Keratinocyte (primary cell): ENCODE measurements around the gene SYK. TPM values are rescaled to one million over a fixed set of nuclear protein-coding genes. Genes with fewer than 3 reads are reported as not detected.

Source experiments
- DNase-seq: peaks from one replicate; pipeline ENCODE4 v3.0.0-alpha.2; 2011; ENCODE audit warnings: low read depth, missing footprints, low spot score
- FAIRE-seq: peaks from 2 replicates; lab custom pipeline; 2011; peaks lifted over from hg19 to GRCh38; lab: Jason Lieb, UNC
- H2AFZ ChIP-seq: 2 replicates; pipeline ENCODE4 v1.6.0; 2012; ENCODE audit warnings: low read length, control low read depth, inconsistent platforms; ENCODE audit not compliant: control insufficient read depth
- H3K27ac ChIP-seq: 2 replicates; pipeline ENCODE4 v1.5.1; 2011; ENCODE audit warnings: low read length; ENCODE audit not compliant: control insufficient read depth, insufficient read depth
- H3K27me3 ChIP-seq: 3 replicates; pipeline ENCODE4 v1.6.0; 2011; ENCODE audit warnings: low read length; ENCODE audit not compliant: control insufficient read depth, insufficient read depth; ENCODE audit errors: extremely low read depth
- H3K36me3 ChIP-seq, 2 experiments: 2 replicates in 1 of 2; 3 replicates in 1 of 2; pipeline ENCODE4 v1.5.1; 2011; ENCODE audit warnings: low read length in 2 of 2, mild to moderate bottlenecking in 1 of 2; ENCODE audit not compliant: control insufficient read depth in 2 of 2, insufficient read depth in 2 of 2; ENCODE audit errors: extremely low read depth in 1 of 2
- H3K4me1 ChIP-seq: 3 replicates; pipeline ENCODE4 v1.5.1; 2011; ENCODE audit warnings: low read length; ENCODE audit not compliant: control insufficient read depth, insufficient read depth; ENCODE audit errors: extremely low read depth
- H3K4me2 ChIP-seq: 3 replicates; pipeline ENCODE4 v1.6.0; 2011; ENCODE audit warnings: low read depth, low read length; ENCODE audit not compliant: control insufficient read depth, insufficient read depth; ENCODE audit errors: extremely low read depth
- H3K4me3 ChIP-seq, 3 experiments: fragments of 200-600 bp in 1 of 3; sonication (generic) in 1 of 3; 2 replicates in 2 of 3; 3 replicates in 1 of 3; pipeline ENCODE4 v1.5.1; 2011 to 2016; ENCODE audit warnings: low read length in 3 of 3, mild to moderate bottlenecking in 3 of 3, control low read depth in 2 of 3, inconsistent platforms in 1 of 3, low read depth in 1 of 3, mixed read lengths in 1 of 3, mixed run types in 1 of 3, moderate library complexity in 1 of 3; ENCODE audit not compliant: control insufficient read depth in 2 of 3, insufficient read depth in 2 of 3; ENCODE audit errors: extremely low read depth in 1 of 3
- H3K79me2 ChIP-seq: 2 replicates; pipeline ENCODE4 v1.6.0; 2012; ENCODE audit warnings: low read length; ENCODE audit not compliant: control insufficient read depth, insufficient read depth
- H3K9ac ChIP-seq: 3 replicates; pipeline ENCODE4 v1.6.0; 2011; ENCODE audit warnings: low read length; ENCODE audit not compliant: control insufficient read depth, insufficient read depth; ENCODE audit errors: extremely low read depth
- H3K9me1 ChIP-seq: 3 replicates; pipeline ENCODE4 v1.6.0; 2011; ENCODE audit warnings: low read length; ENCODE audit not compliant: control insufficient read depth, insufficient read depth; ENCODE audit errors: extremely low read depth
- H3K9me3 ChIP-seq: 2 replicates; pipeline ENCODE4 v1.5.1; 2012; ENCODE audit warnings: low read depth, low read length; ENCODE audit not compliant: control insufficient read depth
- H4K20me1 ChIP-seq: 3 replicates; pipeline ENCODE4 v1.6.0; 2011; ENCODE audit warnings: low read length; ENCODE audit not compliant: control insufficient read depth, insufficient read depth; ENCODE audit errors: extremely low read depth
- EZH2 ChIP-seq: IDR thresholded peaks from one replicate; pipeline ENCODE4 v1.6.1; 2012; ENCODE audit warnings: inconsistent platforms, mild to moderate bottlenecking, low read length, moderate library complexity
- dilution Hi-C: fragments of 300-500 bp; cut with MboI; formaldehyde crosslinking; loops from one replicate; pipeline ENCODE4 v1.7.0; 2020; ENCODE audit warnings: low sequenced_read_pairs; ENCODE audit not compliant: extremely low pct_ligation_motif_present
- polyA plus RNA-seq, 5 experiments: library from polyadenylated mRNA; depleted of rRNA in 3 of 5; stranded (reverse) in 3 of 5; stranded (forward) in 1 of 5; unstranded in 1 of 5; fragments of >200 nt; gene quantifications; 1 replicate in 1 of 5; 2 replicates in 3 of 5; 3 replicates in 1 of 5; pipeline versions ENCODE4 v1.2.1 to v1.2.3, GENCODE V29; 2011 to 2012; ENCODE audit warnings: missing spikeins in 2 of 5, low read depth in 1 of 5, low replicate concordance in 1 of 5
- TF ChIP-seq, protein P1 (sequence below), 3 experiments: IDR thresholded peaks in 1 of 3; conservative IDR thresholded peaks in 1 of 3; optimal IDR thresholded peaks in 1 of 3; 2 replicates in 2 of 3; 3 replicates in 1 of 3; pipeline versions ENCODE3 to v1.5.1; 2011; ENCODE audit warnings: low read length in 3 of 3, mild to moderate bottlenecking in 3 of 3, moderate library complexity in 2 of 3, control low read depth in 1 of 3, inconsistent platforms in 1 of 3; ENCODE audit not compliant: insufficient read depth in 2 of 3; ENCODE audit errors: extremely low read depth in 1 of 3

The SYK gene
- polyA plus RNA-seq, 1 donor (not counting 4 experiments of a cell fraction or from before 2014, with no cell fraction given), result 2.0 TPM

- H3K4me1 ChIP-seq, result no peaks in the 10 kb centered on the region
- no peak overlapping the region for H3K9ac ChIP-seq
- H2AFZ ChIP-seq, result no peak overlapping the region
- no peaks in the 10 kb centered on the region for H3K27me3 ChIP-seq
- no peaks in the 10 kb centered on the region for H3K9me1 ChIP-seq
- no peaks in the 10 kb centered on the region for H3K79me2 ChIP-seq
- no peaks in the 10 kb centered on the region for H3K36me3 ChIP-seq
- DNase-seq (no peak), FAIRE-seq (no peak)
- TF ChIP-seq, protein P1, sequence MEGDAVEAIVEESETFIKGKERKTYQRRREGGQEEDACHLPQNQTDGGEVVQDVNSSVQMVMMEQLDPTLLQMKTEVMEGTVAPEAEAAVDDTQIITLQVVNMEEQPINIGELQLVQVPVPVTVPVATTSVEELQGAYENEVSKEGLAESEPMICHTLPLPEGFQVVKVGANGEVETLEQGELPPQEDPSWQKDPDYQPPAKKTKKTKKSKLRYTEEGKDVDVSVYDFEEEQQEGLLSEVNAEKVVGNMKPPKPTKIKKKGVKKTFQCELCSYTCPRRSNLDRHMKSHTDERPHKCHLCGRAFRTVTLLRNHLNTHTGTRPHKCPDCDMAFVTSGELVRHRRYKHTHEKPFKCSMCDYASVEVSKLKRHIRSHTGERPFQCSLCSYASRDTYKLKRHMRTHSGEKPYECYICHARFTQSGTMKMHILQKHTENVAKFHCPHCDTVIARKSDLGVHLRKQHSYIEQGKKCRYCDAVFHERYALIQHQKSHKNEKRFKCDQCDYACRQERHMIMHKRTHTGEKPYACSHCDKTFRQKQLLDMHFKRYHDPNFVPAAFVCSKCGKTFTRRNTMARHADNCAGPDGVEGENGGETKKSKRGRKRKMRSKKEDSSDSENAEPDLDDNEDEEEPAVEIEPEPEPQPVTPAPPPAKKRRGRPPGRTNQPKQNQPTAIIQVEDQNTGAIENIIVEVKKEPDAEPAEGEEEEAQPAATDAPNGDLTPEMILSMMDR (optimal IDR thresholded peaks at IDR 0.05 in 1 of 3, IDR thresholded peaks at IDR 0.05 in 1 of 3, conservative IDR thresholded peaks at IDR 0.05 in 1 of 3; ENCODE audit: extremely low read depth in 1 of 3, insufficient read depth in 2 of 3, low read length in 3 of 3), result no peak
- no peak for TF ChIP-seq EZH2
- no peaks in the 10 kb centered on the region for H4K20me1 ChIP-seq
- dilution Hi-C loops, result no loop called here
- peaks cover 2% of the 10 kb centered on the region for H3K9me3 ChIP-seq
- H3K27ac ChIP-seq, result no peak overlapping the region
- H3K4me2 ChIP-seq, result no peak overlapping the region
- no peak overlapping the region for H3K4me3 ChIP-seq
These were observed 31.4 kb upstream of the SYK start for GRCh38 chr9:90770182-90770738.

DNA sequence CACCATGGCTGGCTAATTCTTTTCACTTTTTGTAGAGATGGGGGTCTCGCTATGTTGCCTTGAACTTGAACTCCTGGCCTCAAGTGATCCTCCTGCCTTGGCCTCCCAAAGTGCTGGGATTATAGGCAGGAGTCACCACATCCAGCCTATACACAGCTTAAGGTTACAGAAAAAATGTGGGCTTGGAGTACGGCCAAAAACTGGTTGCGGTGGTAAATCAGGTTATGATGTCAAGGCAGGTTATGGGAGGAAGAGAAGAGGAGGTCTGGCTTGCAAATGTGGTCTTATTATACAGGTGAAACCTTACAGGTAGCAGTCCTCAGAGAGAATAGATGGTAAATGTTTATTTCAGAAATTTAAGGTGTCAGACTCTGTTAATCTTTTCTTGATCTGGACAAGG lies 30.7 kb upstream of the SYK start:
- H3K9me3 ChIP-seq, result peaks cover 2% of the 10 kb centered on the region
- H3K4me2 ChIP-seq, result no peak overlapping the region
- H2AFZ ChIP-seq, result no peak overlapping the region
- no peak overlapping the region for H3K27ac ChIP-seq
- H3K9ac ChIP-seq, result no peak overlapping the region
- FAIRE-seq (no peak), DNase-seq (no peak)
- dilution Hi-C loops, result no loop called here
- no peak overlapping the region for H3K4me3 ChIP-seq
- no peaks in the 10 kb centered on the region for H3K79me2 ChIP-seq
- TF ChIP-seq EZH2, result no peak
- TF ChIP-seq, protein P1 (optimal IDR thresholded peaks at IDR 0.05 in 1 of 3, IDR thresholded peaks at IDR 0.05 in 1 of 3, conservative IDR thresholded peaks at IDR 0.05 in 1 of 3; ENCODE audit: extremely low read depth in 1 of 3, insufficient read depth in 2 of 3, low read length in 3 of 3), result no peak
- no peaks in the 10 kb centered on the region for H3K9me1 ChIP-seq
- no peaks in the 10 kb centered on the region for H3K27me3 ChIP-seq
- no peaks in the 10 kb centered on the region for H4K20me1 ChIP-seq
- H3K36me3 ChIP-seq, result no peaks in the 10 kb centered on the region
- no peaks in the 10 kb centered on the region for H3K4me1 ChIP-seq
